K562 treated with DMSO at 1 percent for 48 hours (cell line): ENCODE results near the gene ZDHHC24. TPM values are rescaled to one million over a fixed set of nuclear protein-coding genes. Genes with fewer than 3 reads are reported as not detected.

Experiments used
- total RNA-seq: library from RNA; unstranded; fragments of 300-600 nt; gene quantifications from 2 replicates; pipeline ENCODE4 v1.2.3, GENCODE V29; 2022; ENCODE audit warnings: low replicate concordance; ENCODE audit errors: extremely low read depth

ZDHHC24 gene, protein sequence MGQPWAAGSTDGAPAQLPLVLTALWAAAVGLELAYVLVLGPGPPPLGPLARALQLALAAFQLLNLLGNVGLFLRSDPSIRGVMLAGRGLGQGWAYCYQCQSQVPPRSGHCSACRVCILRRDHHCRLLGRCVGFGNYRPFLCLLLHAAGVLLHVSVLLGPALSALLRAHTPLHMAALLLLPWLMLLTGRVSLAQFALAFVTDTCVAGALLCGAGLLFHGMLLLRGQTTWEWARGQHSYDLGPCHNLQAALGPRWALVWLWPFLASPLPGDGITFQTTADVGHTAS
- total RNA-seq, result not detected in 2 replicates

DNA sequence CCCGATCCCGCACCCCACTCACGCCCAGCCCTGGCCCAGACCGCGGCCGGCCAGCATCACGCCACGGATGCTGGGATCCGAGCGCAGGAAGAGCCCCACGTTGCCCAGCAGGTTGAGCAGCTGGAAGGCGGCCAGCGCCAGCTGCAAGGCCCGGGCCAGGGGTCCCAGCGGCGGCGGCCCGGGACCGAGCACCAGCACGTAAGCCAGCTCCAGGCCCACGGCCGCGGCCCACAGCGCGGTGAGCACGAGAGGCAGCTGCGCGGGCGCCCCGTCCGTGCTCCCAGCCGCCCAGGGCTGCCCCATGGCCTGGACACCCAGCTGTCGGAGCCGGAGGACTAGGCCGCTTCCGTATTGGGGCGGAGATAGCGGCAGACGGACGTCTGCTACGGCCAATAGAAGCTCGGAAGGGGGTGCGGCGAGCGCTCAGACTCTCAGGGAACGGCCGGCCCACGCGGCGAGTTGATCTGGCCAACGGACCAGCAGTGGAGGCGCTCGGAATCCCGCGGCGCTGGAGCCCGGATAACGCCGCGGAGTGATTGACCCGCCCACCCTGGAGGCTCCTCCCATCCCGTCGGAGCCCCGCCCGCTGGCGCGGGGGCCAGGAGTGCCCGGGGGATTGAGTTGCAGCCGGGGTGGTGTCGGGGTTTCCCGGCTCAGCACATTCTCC is at the start of gene ZDHHC24:
Gene ZDHHC24 (minus strand): TSS at position 348 of the 667 bp plus-strand sequence. CDS start 45 bp downstream, at position 303.

DNA sequence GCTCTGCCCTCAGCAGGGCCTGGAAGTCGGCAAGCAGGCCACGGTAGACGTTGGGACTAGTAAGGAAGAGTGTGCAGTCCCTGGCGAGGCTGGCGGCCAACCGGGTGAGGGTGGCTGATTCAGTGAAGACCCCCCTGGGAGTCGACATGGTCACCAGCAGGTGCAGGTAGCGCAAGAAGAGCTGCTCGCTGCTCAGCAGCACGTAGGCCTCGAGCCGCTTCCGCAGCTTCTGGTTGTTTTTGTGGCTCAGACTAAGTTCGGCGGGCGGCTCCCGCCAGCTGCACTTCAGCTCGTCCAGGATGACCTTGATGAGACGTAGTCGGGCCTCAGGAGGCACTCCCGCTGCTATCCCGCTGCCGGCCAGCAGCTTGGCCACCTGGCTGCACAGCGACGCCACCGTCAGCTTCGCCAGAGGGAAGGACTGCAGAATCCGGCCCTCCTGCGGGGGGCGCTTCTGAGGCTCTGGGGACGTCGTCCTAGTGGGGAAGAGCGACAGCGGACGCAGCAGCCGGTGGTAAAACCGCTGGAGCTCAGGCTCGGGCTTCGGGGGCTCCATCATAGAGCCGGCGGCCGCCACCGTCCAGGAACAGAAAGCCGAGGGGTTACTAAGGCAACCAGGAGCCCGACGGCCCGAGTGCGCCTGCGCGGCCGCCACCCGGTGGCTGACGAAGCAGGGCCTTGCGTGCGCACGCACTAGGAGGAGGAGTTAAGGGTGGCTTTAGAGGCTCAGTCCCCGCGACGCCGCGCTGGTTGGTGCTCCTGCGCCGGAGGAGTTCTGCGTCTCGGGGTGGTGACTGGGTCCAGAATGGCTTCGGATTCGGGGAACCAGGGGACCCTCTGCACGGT is 46.8 kb upstream of the ZDHHC24 start, which contains the start of the genes CCDC87 and CCS:
Gene CCDC87 (minus strand): TSS at position 607 of the 846 bp plus-strand sequence. CDS start 48 bp downstream, at position 559.
Gene CCS (plus strand): TSS at position 729 of the 846 bp plus-strand sequence. CDS start 77 bp downstream, at position 806.

DNA sequence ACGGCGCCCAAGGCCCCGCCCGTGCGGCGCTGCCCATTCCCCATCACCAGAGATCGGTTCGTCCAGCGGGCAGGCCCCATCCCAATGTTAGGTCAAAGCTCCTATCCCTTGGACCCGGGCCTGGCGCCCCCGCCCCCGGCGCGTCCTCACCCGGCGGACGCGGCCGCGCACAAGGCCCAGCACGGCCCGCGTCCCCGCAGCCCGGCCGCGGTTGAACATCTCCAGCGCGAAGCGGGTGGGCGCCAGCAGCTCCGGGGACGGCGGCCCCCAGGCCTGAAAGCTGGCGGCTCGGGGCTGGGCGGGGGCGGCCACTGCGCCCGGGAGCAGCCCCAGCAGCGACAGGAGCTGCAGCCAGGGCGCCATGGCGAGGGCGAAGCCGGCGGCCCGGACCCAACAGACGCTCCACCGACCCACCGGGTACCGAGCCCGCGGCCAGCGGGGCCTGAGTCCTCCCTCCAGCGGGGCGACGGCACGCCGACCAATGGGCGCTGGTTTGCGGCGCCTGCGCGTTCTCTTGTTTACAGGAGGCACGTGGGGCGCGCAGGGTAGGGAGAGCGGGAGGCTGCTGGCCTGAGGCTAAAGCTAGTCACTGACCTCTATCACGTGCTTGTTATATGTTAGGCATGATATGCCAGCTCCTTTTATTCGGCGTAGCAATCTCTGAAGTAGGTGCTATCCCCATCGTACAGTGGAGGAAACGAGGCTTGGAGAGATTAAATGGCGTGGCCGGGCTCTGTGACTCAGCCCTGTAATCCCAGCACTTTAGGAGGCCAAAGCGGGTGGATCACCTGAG is 22.5 kb upstream of the ZDHHC24 start, which contains the start of gene CTSF:
Gene CTSF (minus strand): TSS at position 483 of the 793 bp plus-strand sequence. CDS start 120 bp downstream, at position 363.

DNA sequence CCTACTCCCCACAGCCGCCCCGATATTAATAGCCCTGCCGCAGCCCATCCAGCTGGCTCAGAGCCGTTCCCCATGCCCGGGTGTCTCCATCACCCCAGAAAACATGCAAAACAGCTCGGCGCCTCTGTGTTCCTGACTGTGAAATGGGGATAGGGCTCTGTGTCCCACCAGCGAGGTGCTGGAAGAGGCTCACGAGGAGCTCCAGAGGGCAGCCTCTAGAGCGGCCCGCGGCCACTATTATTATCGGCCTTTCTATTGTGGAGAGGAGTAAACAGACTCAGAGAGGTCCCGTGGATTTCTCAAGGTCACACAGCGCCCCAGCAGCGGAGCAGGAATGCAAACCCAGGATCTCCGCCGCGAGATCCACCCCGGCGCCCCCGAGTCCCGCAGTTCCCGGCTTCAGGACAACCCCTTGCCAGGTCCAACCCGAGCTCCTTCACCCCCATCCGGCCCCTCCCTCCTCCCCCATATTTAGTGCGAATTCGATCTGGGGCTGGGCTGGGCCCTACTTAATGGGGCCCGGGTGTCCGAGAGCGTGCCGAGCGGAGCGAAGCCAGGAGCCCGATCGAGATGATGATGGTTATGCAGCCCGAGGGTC is 619 bp upstream of the ZDHHC24 start, which contains the start of gene ACTN3:
Gene ACTN3 (plus strand): TSS at position 536 of the 598 bp plus-strand sequence. CDS start 35 bp downstream, at position 571.

DNA sequence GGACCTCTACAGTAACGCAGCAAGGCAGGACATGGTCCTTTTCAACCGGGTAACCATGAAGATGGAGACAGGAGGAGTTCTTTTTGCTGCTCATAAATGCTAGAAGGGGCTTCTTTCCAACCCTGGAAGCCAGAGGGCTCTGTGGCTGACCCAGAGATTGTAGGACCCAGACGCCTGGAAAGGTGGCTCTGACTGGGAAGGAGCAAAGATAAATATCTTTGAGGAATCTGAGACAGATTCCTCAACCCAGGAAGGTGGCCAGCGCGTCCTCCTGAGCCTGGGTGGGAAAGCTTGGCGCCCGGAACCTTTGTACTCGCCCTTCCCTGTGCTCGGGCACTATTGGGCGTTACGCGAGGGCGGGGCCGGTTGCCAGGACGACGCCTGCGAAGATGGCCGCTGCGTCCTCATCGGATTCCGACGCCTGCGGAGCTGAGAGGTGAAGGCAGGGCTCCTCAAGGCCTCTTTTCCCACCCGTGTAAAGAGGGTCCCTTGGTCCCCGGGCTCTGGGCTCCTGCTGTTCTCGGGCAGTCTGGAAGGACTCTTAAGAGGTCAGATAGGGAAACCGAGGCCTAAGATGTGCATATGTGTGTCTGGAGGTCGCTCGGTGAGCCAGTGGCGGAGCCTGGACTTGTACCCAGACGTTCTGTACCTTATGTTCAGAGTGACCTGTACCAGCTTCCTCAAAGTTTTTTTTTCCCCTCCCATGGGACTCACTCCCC is 35.4 kb downstream of the ZDHHC24 start, which contains the start of gene BBS1:
Gene BBS1 (plus strand): TSS at position 365 of the 719 bp plus-strand sequence. CDS start 25 bp downstream, at position 390.

DNA sequence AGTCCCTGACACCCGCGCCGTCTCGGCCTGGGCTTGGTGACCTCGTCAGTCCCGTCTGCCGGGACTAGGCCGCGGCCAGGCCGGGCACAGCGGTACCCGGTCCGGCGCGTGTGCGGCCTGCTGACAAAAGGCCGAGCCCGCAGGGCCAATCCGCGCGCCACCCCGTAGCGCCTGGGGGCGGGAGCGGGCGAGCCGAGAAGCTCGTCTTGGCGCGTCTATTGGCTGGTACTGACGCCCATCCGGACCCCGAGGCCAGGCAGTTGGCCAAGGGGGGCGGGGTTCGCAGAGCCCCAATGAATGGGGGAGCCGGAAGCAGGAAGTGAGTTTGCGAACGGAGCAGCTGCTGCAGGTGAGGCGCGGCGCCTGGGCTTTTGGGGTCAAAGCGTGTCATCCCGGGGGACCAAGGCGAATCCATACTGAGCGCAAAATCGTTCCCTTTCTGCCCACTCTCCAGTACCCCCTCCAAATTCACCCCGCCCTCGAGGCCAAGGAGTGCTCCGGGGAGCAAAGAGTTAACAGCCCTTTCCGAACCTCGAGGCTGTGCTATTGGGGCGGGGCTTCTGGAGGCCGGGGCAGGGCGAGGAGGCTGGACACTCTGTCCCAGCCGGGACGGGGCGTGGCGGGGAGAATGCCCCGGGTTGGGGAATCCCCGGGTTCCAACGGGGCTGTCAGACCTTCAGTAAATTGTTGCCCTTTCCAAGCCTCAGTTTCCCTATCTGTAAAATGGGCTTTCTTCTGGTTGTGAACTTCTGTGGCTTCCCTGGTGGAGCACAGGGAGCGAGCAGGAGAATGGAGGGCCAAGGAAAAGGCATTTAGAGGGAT is 65.5 kb downstream of the ZDHHC24 start, which contains the start of gene DPP3:
Gene DPP3 (plus strand): TSS at position 318 of the 822 bp plus-strand sequence. CDS start 1,767 bp downstream, outside the sequence.

Other genes starting within 250 kb of the ZDHHC24 start
- gene CD248, start 229.0 kb downstream of the ZDHHC24 start, total RNA-seq, result not detected in 2 replicates
- not detected in 2 replicates for gene RIN1, start 209.6 kb downstream of the ZDHHC24 start, total RNA-seq
- not detected in 2 replicates for gene BRMS1, start 200.9 kb downstream of the ZDHHC24 start, total RNA-seq
- not detected in 2 replicates for gene B4GAT1, start 198.4 kb downstream of the ZDHHC24 start, total RNA-seq
- gene SLC29A2, start 174.3 kb downstream of the ZDHHC24 start, total RNA-seq, result not detected in 2 replicates
- not detected in 2 replicates for gene NPAS4, start 125.0 kb downstream of the ZDHHC24 start, total RNA-seq
- not detected in 2 replicates for gene MRPL11, start 107.2 kb downstream of the ZDHHC24 start, total RNA-seq
- gene PELI3, start 79.1 kb downstream of the ZDHHC24 start, total RNA-seq, result not detected in 2 replicates
- gene DPP3, start 65.6 kb downstream of the ZDHHC24 start, total RNA-seq, result not detected in 2 replicates
- not detected in 2 replicates for gene BBS1, start 35.4 kb downstream of the ZDHHC24 start, total RNA-seq
- not detected in 2 replicates for gene ACTN3, start 855 bp upstream of the ZDHHC24 start, total RNA-seq
- gene CTSF, start 22.6 kb upstream of the ZDHHC24 start, total RNA-seq, result not detected in 2 replicates
- not detected in 2 replicates for gene CCDC87, start 47.0 kb upstream of the ZDHHC24 start, total RNA-seq
- gene CCS, start 47.1 kb upstream of the ZDHHC24 start, total RNA-seq, result not detected in 2 replicates
- not detected in 2 replicates for gene RBM14, start 70.6 kb upstream of the ZDHHC24 start, total RNA-seq
- not detected in 2 replicates for gene RBM4, start 92.7 kb upstream of the ZDHHC24 start, total RNA-seq
- gene RBM4B, start 131.8 kb upstream of the ZDHHC24 start, total RNA-seq, result not detected in 2 replicates
- gene SPTBN2, start 183.2 kb upstream of the ZDHHC24 start, total RNA-seq, result not detected in 2 replicates